ENCODE measurements around the gene TPSG1.

DNA sequence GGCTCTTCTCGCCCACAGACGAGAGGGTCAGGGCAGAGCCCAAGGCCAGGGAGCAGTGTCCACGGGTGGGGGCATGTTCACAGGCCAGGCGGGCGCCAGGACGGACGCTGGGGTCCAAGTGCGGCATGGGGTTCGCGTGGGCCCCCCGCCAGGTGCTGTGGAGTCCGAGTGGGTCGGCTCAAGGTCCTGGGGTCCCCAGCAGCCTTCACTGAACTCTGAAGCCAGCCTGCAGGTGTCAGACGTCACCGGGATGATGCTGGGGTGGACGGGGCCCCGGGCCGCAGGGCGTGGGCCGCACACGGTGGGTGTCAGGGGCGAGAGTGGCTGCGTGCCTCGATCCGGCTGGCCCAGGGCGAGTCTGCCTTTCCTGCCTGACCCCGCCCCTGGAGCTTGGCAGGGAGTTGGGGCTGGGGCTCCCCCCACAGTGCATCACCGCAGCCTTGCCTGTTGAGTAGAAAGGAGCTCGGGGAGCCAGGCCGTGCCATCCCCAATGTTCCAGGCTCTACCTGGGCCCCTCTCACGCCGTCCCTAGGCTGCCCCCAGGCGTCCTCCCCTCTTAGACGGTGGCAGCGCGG lies 53.1 kb downstream of the TPSG1 start:
- TF ChIP-seq POLR2A (IDR thresholded peaks at IDR 0.05) (no peak), CTCF (IDR thresholded peaks at IDR 0.05) (no peak)

All from heart left ventricle (tissue), 13 donors.